ENCODE results near the gene IMP3.

The IMP3 gene

GRCh38 chr15:75631935-75632334, 8.1 kb downstream of the IMP3 start:
- H3K4me3 ChIP-seq (ENCODE audit: low read depth, low read length), result no peak overlapping the region
- no peak for DNase-seq (ENCODE audit: low read depth)
- no peak for TF ChIP-seq CTCF (conservative IDR thresholded peaks at IDR 0.05; ENCODE audit: low read depth, low read length)

- peak within 1 kb of the TSS; percentile 89 for H3K4me3 ChIP-seq (ENCODE audit: low read depth, low read length)
- TF ChIP-seq CTCF (conservative IDR thresholded peaks at IDR 0.05; ENCODE audit: low read depth, low read length), result no peak
- DNase-seq (ENCODE audit: low read depth), result peak; percentile 93
Measured at GRCh38 chr15:75625542-75626347, 14.3 kb downstream of the IMP3 start, which contains the start of gene SNUPN. Gene SNUPN (minus strand): TSS chr15:75625725. CDS start chr15:75621051, 4,674 bp downstream.

GRCh38 chr15:75622505-75622904, 17.5 kb downstream of the IMP3 start:
- no peak for TF ChIP-seq CTCF (conservative IDR thresholded peaks at IDR 0.05; ENCODE audit: low read depth, low read length)
- no peak for DNase-seq (ENCODE audit: low read depth)
- H3K4me3 ChIP-seq (ENCODE audit: low read depth, low read length), result no peak overlapping the region

- peak overlapping the region; percentile 38 for H3K4me3 ChIP-seq (ENCODE audit: low read depth, low read length)
- peak; percentile 45 for TF ChIP-seq CTCF (conservative IDR thresholded peaks at IDR 0.05; ENCODE audit: low read depth, low read length)
- peak; percentile 94 for DNase-seq (ENCODE audit: low read depth)
Measured at GRCh38 chr15:75620841-75621391, 19.1 kb downstream of the IMP3 start.

GRCh38 chr15:75620058-75620820, 19.8 kb downstream of the IMP3 start:
- H3K4me3 ChIP-seq (ENCODE audit: low read depth, low read length), result peak overlapping the region; percentile 38
- DNase-seq (ENCODE audit: low read depth), result peak; percentile 81
- no peak for TF ChIP-seq CTCF (conservative IDR thresholded peaks at IDR 0.05; ENCODE audit: low read depth, low read length)

GRCh38 chr15:75616766-75617165, 23.3 kb downstream of the IMP3 start:
- no peak for TF ChIP-seq CTCF (conservative IDR thresholded peaks at IDR 0.05; ENCODE audit: low read depth, low read length)
- no peak overlapping the region for H3K4me3 ChIP-seq (ENCODE audit: low read depth, low read length)
- DNase-seq (ENCODE audit: low read depth), result no peak

Data from choroid plexus epithelial cell (primary cell).